ENCODE data around the gene TTLL6.

The TTLL6 gene

DNA sequence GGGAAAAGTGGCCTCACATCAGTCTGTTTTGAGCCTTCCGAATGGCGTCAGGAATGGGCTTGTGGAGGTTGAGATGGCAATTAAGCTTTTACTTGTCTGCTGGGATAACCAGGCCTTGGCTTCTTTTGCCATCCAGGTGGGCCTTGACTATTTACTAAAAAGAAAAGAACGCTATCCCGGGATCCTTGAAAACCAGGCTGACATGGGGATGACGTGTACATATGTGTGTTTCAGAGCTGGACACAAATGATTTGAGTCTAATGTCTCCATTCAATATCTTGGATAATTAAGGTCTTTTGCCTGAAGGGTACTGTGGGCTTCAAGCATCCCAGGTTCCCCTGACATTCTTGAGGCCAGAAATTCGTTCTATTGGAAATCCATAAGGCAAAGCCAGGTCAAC lies 55.9 kb downstream of the TTLL6 start:
- H3K4me1 Mint-ChIP-seq, result no peaks in the 10 kb centered on the region
- H3K36me3 Mint-ChIP-seq, result no peaks in the 10 kb centered on the region
- H3K27ac Mint-ChIP-seq, result no peak overlapping the region
- H3K4me3 Mint-ChIP-seq, result no peak overlapping the region
- H3K9me3 Mint-ChIP-seq, result no peaks in the 10 kb centered on the region
- DNase-seq, result no peak
- H3K27me3 Mint-ChIP-seq, result peaks cover 92% of the 10 kb centered on the region
- CTCF ChIA-PET, result no interaction called here

DNA sequence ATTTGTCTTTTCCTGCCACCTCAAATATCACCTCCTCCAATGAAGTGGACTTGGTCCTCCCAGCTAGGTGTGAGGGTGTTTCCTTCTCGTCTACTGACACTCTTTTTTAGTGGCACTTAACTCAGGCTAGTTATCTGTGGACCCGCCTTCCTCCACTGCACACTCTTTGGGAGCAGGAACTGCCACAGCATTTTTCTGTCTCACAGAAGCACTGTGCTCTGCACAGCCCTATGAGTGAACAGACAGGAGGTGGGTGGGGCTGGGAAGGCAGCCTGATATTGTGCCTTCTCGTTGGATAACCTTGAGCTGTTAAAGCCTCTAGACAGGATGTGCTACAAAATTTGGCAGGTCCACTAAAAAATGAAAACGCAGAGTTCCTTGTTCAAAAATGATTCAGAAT lies 56.6 kb downstream of the TTLL6 start:
- Mint-ChIP-seq H3K4me3 (no peak overlapping the region), H3K9me3 (no peaks in the 10 kb centered on the region), H3K36me3 (no peaks in the 10 kb centered on the region), H3K27me3 (peaks cover 93% of the 10 kb centered on the region), H3K27ac (no peak overlapping the region), H3K4me1 (no peaks in the 10 kb centered on the region)
- CTCF ChIA-PET, result interaction anchor here (0.7 to 1.2 kb wide), 2 partner anchors 34 to 82 kb away, joined by 3 read pairs; no protein-coding TSS in a partner anchor
- DNase-seq, result no peak

- CTCF ChIA-PET, result no interaction called here
- no peak overlapping the region for H3K27ac Mint-ChIP-seq
- no peak overlapping the region for H3K4me3 Mint-ChIP-seq
- no peaks in the 10 kb centered on the region for H3K4me1 Mint-ChIP-seq
- peaks cover 95% of the 10 kb centered on the region for H3K27me3 Mint-ChIP-seq
- DNase-seq, result no peak
- no peaks in the 10 kb centered on the region for H3K9me3 Mint-ChIP-seq
- H3K36me3 Mint-ChIP-seq, result no peaks in the 10 kb centered on the region
Measured at GRCh38 chr17:48759288-48759687, 57.7 kb downstream of the TTLL6 start.

GRCh38 chr17:48757524-48757961 lies 59.5 kb downstream of the TTLL6 start:
- H3K4me3 Mint-ChIP-seq, result no peak overlapping the region
- no peak overlapping the region for H3K27ac Mint-ChIP-seq
- no peak for DNase-seq
- no peaks in the 10 kb centered on the region for H3K36me3 Mint-ChIP-seq
- peaks cover 99% of the 10 kb centered on the region for H3K27me3 Mint-ChIP-seq
- no peaks in the 10 kb centered on the region for H3K4me1 Mint-ChIP-seq
- CTCF ChIA-PET, result no interaction called here
- no peaks in the 10 kb centered on the region for H3K9me3 Mint-ChIP-seq

DNA sequence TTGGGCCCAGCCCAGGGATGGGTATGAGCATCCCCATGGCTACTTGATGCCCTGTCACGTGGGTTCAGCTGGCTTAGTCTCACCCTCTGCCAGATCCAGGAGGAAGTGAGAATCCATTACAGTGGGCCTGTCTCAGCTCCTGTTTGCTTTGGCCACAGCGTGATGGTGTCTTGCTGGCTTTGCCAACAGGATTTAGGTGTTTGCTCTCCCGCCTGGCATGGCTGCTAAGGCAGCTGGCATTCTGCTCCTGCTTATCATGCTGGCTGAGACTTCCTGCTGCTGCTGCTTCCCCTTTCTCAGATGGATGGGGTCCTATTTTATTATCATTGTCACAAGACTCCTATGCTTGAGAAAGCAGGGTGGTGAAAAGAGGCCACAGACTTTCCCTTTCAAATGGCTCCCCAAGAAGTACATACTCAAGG lies 60.2 kb downstream of the TTLL6 start:
- DNase-seq, result no peak
- Mint-ChIP-seq H3K27ac (no peak overlapping the region), H3K36me3 (no peaks in the 10 kb centered on the region), H3K27me3 (peaks cover 99% of the 10 kb centered on the region), H3K9me3 (no peaks in the 10 kb centered on the region), H3K4me1 (no peaks in the 10 kb centered on the region), H3K4me3 (no peak overlapping the region)
- CTCF ChIA-PET, result interaction anchor here (1.2 kb wide), 1 partner anchor 33 kb away, joined by 5 read pairs; no protein-coding TSS in a partner anchor

DNA sequence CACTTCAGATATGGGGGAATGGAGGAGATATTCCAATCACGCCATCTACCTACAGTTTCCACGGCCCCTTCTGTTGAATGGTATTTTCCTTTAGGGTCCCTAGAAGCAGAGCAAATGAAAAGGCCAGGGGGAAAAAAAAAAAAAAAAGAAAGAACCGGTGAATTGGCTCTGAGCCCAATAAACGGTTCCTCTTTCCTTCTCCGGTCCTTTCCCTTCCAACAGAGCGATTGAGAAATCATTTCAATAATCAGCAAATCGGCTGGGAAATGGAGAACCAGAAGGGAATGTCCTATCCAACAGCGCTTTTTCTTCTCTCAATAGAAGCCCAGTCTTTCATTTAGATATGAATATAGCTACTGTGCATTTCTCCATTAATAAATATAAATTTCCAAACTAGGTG lies 61.7 kb downstream of the TTLL6 start:
- H3K27me3 Mint-ChIP-seq, result peaks cover 99% of the 10 kb centered on the region
- peak overlapping the region; percentile 24 for H3K27ac Mint-ChIP-seq
- no peak for DNase-seq
- H3K9me3 Mint-ChIP-seq, result no peaks in the 10 kb centered on the region
- no peaks in the 10 kb centered on the region for H3K36me3 Mint-ChIP-seq
- CTCF ChIA-PET, result no interaction called here
- no peak overlapping the region for H3K4me3 Mint-ChIP-seq
- no peaks in the 10 kb centered on the region for H3K4me1 Mint-ChIP-seq

GRCh38 chr17:48754500-48755261 lies 62.3 kb downstream of the TTLL6 start:
- Mint-ChIP-seq H3K36me3 (no peaks in the 10 kb centered on the region), H3K27me3 (peaks cover 99% of the 10 kb centered on the region), H3K9me3 (no peaks in the 10 kb centered on the region), H3K27ac (peak overlapping the region; percentile 24), H3K4me1 (no peaks in the 10 kb centered on the region), H3K4me3 (no peak overlapping the region)
- DNase-seq, result no peak
- CTCF ChIA-PET, result no interaction called here

GRCh38 chr17:48753794-48754499 lies 63.1 kb downstream of the TTLL6 start:
- H3K27me3 Mint-ChIP-seq, result peaks cover 99% of the 10 kb centered on the region
- H3K4me1 Mint-ChIP-seq, result peaks cover 3% of the 10 kb centered on the region
- CTCF ChIA-PET, result interaction anchor here (0.6 kb wide), 2 partner anchors 62 to 81 kb away, joined by 3 read pairs; no protein-coding TSS in a partner anchor
- no peaks in the 10 kb centered on the region for H3K9me3 Mint-ChIP-seq
- no peak overlapping the region for H3K4me3 Mint-ChIP-seq
- H3K36me3 Mint-ChIP-seq, result peaks cover 1% of the 10 kb centered on the region
- DNase-seq, result no peak
- no peak overlapping the region for H3K27ac Mint-ChIP-seq

DNA sequence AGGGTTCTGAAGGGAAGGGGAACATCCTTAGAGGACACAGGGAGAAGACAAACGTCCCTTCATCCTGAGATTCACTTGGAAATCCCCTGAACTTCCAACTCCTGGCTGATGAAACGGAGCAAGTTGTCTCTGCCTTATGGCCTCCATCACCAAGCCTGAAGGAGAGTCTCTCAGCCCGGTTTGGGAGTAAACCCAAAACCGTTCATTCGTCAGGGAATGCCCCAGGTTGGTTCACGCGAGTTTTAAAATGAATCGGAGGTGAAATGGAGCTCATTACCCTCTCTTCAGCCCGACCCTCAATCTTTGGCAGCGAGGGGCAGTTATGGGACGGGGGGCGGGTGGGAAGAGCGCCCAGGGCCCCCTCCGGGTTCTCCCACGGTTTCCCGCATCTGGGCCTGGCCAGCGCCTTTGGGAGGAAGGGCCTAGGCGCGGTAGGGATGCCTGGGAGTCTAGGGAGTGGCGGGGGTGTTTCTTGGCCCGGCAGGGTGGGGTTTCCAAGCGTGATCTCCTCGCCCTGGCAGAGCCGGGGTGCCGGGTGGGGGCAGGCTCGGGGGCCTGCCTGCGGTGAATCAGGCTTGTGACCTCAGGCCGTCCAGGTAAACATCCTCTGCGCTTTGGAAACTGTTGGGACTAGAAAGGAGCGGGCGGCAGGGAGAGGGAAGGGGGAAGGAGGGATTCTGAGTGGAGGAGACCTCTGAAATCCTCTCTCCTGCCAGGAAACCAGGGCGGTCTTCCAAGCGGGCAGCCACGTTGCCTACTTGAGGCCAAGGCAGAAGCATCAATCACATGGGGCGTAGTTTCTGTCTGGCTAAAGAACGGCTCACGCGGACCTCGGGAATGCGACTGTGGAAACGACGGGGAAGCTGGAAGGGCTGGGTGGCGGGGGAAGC lies 64.4 kb downstream of the TTLL6 start:
- Mint-ChIP-seq H3K9me3 (no peaks in the 10 kb centered on the region), H3K27ac (peak overlapping the region; percentile 2), H3K27me3 (peaks cover 98% of the 10 kb centered on the region), H3K4me1 (peaks cover 3% of the 10 kb centered on the region), H3K36me3 (peaks cover 1% of the 10 kb centered on the region), H3K4me3 (no peak overlapping the region)
- CTCF ChIA-PET, result no interaction called here
- no peak for DNase-seq

- Mint-ChIP-seq H3K9me3 (no peaks in the 10 kb centered on the region), H3K4me3 (no peak overlapping the region), H3K36me3 (peaks cover 1% of the 10 kb centered on the region), H3K27ac (no peak overlapping the region), H3K4me1 (peaks cover 3% of the 10 kb centered on the region), H3K27me3 (peaks cover 98% of the 10 kb centered on the region)
- no peak for DNase-seq
- CTCF ChIA-PET, result interaction anchor here (1.4 to 2.3 kb wide), 6 partner anchors 28 to 134 kb away, joined by 3 to 13 read pairs (median 5); partner anchors contain the start of genes HOXB9 and PRAC2
Measured at GRCh38 chr17:48751733-48752398, 65.2 kb downstream of the TTLL6 start.

DNA sequence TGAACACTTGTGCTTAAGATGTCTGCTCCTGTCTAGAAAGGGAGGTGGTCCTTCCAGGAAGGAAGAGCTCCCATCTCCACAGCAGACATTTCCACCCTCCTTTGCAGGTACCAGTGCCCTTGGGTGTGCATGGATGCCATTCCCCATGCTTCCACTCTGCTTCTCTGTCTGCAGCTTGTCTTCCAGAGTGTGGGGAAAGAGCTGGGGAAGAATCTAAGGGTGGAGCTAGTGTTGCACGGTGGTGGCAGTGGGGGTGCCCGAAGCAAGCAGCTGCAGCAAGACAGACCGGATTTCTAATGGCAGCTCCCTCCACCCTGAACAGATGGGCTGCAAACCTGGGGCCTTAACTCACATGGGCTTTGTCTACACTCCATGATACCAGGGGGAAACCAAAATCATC lies 65.9 kb downstream of the TTLL6 start:
- peaks cover 4% of the 10 kb centered on the region for H3K4me1 Mint-ChIP-seq
- CTCF ChIA-PET, result interaction anchor here (1.4 to 2.3 kb wide), 6 partner anchors 27 to 133 kb away, joined by 3 to 13 read pairs (median 5); partner anchors contain the start of genes HOXB9 and PRAC2
- no peak for DNase-seq
- no peak overlapping the region for H3K4me3 Mint-ChIP-seq
- H3K9me3 Mint-ChIP-seq, result no peaks in the 10 kb centered on the region
- no peak overlapping the region for H3K27ac Mint-ChIP-seq
- peaks cover 98% of the 10 kb centered on the region for H3K27me3 Mint-ChIP-seq
- H3K36me3 Mint-ChIP-seq, result peaks cover 2% of the 10 kb centered on the region

DNA sequence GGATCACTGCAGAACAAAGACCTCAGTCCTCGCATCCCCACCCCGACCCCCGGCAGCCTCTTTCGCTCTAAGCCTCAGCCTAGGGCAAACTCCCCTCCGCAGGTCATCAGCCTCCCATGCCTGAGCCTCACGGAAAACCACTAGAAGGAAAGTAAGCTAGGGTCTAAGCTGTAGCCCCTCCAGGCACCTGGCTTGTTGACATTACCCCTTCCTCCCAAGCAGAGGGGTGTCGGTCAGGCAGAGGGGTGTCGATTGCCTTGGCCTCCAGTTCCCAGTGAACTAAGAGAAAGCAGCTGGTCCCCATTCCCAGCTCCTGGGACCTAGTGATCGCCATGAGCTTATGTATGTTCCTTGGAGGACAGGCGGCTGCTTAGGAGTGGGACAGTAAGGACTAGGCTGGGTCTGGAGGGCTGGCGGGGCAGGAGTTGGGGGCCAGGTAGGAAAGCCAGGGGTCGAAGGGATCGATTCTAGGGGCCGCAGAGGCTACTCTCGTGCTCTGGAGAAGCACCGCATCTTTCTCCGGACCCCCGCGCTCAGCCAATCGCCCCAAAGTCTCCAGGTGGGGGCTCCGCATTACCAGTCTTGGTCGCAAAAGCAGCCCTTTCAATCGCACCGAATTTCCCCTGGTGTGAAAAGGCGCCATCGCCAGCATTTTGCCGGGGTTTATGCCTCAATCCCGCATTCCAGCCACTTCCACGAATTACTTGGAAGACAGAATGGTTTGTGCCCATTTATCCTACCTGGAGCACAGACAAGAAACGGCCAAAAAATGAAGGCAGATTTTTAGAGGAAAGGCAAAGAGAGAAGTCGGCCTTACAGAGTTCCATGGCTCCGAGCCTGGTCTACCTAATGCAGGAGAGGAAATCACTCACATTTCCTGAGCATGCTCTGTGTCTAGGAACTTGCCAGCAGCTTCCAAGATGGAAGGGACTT lies 67.1 kb downstream of the TTLL6 start:
- H3K4me1 Mint-ChIP-seq, result peaks cover 6% of the 10 kb centered on the region
- peaks cover 2% of the 10 kb centered on the region for H3K36me3 Mint-ChIP-seq
- no peak overlapping the region for H3K27ac Mint-ChIP-seq
- CTCF ChIA-PET, result interaction anchor here (1.5 to 2.3 kb wide), 4 partner anchors 26 to 129 kb away, joined by 3 to 13 read pairs (median 8); partner anchors contain the start of gene PRAC2
- DNase-seq, result no peak
- H3K4me3 Mint-ChIP-seq, result no peak overlapping the region
- peaks cover 98% of the 10 kb centered on the region for H3K27me3 Mint-ChIP-seq
- H3K9me3 Mint-ChIP-seq, result no peaks in the 10 kb centered on the region
